Colon (tissue), 2 donors: ENCODE data around the gene ANKRD55.
"Not testable (repeated sequence)": the region's sequence is repeated elsewhere in the genome, so short reads cannot be mapped to it uniquely, and the experiment has no call there.

Source experiments
- FAIRE-seq: peaks from 2 replicates; lab custom pipeline; 2012; peaks lifted over from hg19 to GRCh38; lab: Jason Lieb, UNC
- donor health status: control.
- donor health status: control.

ANKRD55 gene

DNA sequence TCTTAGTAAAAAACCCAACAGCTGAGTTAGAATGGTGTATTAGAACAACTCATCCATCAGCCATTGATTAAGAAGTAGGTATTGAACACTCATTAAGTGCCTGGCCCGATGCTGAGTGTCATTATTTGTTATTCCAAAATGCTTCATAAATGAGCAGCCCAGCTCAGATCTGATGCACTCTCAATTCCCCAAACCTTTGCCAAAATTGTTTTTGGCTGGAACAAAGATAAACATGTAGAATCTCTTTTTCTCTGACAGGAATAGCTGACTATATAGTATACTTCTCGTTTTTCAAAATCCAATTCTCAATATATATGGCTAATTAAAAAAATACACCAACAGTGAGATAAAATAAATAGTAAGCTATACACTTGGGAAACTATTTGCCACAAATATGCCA is 20.0 kb upstream of the ANKRD55 start:
- FAIRE-seq, result no peak

DNA sequence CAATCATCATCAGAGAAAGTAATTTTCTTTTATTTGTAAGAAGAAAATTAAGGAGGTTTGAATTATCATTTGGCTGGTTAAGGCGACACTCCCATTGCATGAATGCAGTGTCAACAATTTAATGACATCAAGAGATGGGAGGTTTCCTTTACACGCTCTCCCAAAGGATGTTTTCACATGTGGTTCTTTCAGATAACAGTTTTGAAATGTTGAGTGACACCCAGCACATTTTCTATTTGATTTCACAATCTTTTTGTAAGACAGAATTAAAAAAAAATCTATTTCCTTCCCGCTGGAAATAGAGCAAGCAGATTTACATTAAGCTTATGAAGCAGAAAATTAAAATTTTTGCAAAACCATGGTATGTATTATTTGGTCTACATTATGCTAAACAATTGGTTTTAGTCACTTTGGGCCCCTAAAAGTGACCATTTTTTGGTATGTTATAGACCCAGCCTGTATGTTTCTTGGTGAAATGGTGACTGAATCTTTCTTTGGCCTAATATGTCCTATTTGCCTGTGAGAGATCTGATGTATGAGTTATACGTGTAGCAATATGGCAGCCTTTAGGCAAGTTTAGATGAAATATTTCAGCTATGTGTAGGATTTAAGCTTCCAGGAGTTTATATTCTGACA is 18.9 kb upstream of the ANKRD55 start:
- no peak for FAIRE-seq

DNA sequence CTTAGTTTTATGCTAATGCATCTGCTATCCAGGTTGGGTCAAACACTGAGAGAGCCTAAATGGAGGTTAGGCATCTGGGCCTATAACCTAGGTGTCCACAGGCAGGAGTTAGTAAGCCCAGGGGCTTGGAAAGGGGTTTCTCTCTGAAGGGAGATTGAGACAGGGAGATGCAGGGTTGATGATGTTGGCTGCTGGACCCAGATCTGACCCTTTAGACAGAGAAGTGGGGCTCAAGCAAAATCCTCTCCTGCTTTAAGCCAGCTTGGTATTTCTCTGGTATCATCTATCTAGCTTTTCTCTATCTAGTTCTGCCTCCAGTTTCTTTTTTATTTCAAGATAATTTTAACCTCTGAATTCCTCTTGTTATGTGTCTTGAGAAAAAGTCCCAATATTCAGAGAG is 18.3 kb upstream of the ANKRD55 start:
- no peak for FAIRE-seq

- no peak for FAIRE-seq
Measured at GRCh38 chr5:56250011-56250410, 16.9 kb upstream of the ANKRD55 start.

DNA sequence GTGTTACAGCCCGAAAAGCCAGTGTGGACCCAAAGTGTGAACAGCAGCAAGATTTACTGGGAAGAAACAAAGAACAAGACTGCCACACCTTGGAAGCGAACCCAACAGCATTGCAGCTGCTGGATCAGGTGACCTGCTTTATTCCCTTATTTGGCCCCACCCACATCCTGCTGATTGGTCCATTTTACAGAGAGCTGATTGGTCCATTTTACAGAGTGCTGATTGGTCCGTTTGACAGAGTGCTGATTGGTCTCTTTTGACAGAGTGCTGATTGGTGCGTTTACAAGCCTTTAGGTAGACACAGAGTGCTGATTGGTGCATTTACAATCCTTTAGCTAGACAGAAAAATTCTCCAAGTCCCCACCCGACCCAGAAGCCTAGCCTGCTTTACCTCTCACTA is 16.0 kb upstream of the ANKRD55 start:
- FAIRE-seq, result not testable (repeated sequence)

DNA sequence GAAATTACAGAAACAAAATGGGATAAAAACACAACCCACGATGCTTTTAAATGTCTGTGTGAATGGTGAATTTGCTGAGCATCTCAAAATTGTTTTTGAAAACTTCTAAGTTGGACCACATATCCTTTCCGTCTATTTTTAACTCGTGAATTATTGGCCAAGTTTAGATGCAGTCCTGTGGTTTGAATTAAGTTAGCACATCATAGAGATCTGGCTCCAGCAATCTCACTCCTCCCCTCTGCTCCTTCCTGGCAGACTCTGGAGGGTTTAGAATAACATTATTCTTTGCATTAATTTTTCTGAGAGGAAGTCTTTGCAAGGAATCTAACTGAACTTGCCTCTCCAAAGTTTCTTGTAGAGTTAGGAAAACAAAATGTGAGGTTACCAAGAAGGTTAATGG is 14.5 kb upstream of the ANKRD55 start:
- FAIRE-seq, result no peak

- no peak for FAIRE-seq
Measured at GRCh38 chr5:56246769-56247168, 13.6 kb upstream of the ANKRD55 start.

DNA sequence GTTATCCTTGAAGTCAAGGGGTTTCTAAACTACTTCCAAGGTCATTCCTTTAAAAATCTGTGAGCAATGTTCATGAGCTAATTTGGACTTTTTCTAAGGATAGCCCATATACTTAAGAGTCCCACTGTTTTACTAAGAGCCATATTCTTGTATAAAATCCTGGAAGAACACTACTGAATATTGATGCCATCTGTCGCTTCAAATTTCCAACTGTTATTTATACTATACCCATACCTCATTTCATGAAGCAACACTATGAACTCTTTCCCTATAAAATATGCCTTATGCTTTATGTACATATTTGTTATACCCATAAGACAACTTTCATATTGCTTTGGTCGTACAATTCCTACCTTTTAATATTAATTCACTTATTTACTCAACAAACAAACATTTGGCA is 12.4 kb upstream of the ANKRD55 start:
- no peak for FAIRE-seq

GRCh38 chr5:56244627-56245026 is 11.5 kb upstream of the ANKRD55 start:
- FAIRE-seq, result no peak

DNA sequence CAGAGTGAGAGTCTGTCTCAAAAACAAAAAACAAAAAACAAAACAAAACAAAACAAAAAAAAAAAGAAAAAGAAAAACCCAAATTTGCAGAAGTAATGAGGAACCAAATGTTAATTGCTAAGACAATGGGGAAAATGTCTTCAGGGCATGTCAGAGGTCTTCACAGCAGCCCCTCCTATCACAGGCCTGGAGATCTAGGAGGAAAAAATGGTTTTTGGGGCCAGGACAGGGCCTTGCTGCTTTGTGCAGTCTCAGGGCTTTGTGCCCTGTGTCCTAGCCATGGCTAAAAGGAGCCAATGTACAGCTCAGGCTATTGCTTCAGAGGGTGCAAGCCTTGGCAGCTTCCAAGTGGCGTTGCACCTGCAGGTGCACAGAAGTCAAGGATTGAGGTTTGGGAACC is 9.1 kb upstream of the ANKRD55 start:
- FAIRE-seq, result not testable (repeated sequence)

DNA sequence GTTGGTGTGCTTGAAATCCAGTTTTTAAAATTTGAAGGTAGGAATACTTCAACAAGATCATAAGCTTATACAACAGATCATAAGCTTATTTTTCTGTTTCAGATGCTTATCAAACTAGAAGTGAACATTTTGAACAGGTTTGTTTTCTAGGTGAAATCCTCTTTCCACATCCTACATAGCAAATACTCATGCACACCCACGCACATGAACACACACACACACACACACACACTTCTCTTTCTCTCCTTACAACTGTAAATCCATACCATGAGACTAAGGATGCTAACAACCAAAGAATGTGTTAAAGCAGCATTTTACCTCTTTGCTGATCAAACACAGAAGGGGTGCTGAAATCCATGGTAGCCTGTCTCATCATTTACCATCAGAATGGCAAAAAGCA is 592 bp downstream of the ANKRD55 start:
- FAIRE-seq, result no peak

GRCh38 chr5:56230576-56230975 is 2.6 kb downstream of the ANKRD55 start:
- FAIRE-seq, result no peak

- FAIRE-seq, result no peak
Measured at GRCh38 chr5:56229111-56229510, 4.0 kb downstream of the ANKRD55 start.

- no peak for FAIRE-seq
Measured at GRCh38 chr5:56228631-56229030, 4.5 kb downstream of the ANKRD55 start.

GRCh38 chr5:56227691-56228090 is 5.4 kb downstream of the ANKRD55 start:
- no peak for FAIRE-seq

DNA sequence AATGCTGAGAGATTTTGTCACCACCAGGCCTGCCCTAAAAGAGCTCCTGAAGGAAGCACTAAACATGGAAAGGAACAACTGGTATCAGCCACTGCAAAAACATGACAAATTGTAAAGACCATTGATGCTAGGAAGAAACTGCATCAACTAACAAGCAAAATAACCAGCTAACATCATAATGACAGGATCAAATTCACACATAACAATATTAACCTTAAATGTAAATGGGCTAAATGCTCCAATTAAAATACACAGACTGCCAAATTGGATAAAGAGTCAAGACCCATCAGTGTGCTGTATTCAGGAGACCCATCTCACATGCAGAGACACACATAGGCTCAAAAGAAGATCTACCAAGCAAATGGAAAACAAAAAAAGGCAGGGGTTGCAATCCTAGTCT is 9.8 kb downstream of the ANKRD55 start:
- not testable (repeated sequence) for FAIRE-seq

GRCh38 chr5:56221601-56222000 is 11.5 kb downstream of the ANKRD55 start:
- not testable (repeated sequence) for FAIRE-seq

- FAIRE-seq, result no peak
Measured at GRCh38 chr5:56215019-56215830, 17.9 kb downstream of the ANKRD55 start.

DNA sequence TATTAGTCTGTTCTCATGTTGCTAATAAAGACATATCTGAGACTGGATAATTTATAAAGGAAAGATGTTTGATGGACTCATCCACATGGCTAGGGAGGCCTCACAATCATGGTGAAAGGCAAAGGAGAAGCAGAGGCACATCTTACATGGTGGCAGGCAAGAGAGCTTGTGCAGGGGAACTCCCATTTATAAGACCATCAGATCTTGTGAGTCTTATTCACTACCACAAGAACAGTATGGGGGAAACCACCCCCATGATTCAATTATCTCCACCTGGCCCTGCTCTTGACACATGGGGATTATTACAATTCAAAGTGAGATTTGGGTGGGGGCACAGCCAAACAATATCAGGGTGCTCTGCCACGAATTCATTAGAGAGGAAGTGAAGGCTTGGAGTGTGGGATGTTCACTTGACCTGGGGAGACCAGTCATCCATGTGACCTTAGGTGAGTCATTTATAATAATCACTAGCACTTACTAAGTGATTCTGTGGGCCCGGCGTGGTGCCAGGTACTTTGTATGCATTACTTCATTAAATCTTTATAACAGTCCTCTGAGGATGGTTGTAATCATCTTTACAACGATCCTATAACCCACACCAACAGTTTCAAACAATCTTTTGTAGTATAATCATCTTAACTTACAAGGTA is 19.1 kb downstream of the ANKRD55 start:
- FAIRE-seq, result not testable (repeated sequence)

GRCh38 chr5:56212130-56212879 is 20.8 kb downstream of the ANKRD55 start:
- no peak for FAIRE-seq

- FAIRE-seq, result no peak
Measured at GRCh38 chr5:56211298-56211865, 21.7 kb downstream of the ANKRD55 start.

DNA sequence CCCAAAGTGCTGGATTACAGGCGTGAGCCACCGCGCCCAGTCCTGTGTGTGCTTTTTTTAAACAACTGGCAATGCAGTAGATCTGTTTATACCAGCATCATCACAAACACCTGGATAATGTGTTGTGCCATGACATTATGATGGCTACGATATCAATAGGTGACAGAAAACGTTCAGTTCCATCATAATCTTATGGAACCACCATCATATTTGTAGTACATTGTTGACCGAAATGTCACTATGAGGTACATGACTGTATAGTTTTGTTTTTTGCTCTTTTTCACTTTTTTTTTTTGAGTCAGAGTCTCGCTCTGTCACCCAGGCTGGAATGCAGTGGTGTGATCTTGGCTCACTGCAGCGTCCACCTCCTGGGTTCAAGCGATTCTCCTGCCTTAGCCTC is 24.4 kb downstream of the ANKRD55 start:
- no peak for FAIRE-seq
